ENCODE results near the gene ERLIN1.

ERLIN1 gene

GRCh38 chr10:100185364-100186252 lies at the start of gene ERLIN1:
Gene ERLIN1, minus strand, starts transcription at chr10:100186029. Its CDS starts 403 bp downstream, at chr10:100185626.
- Histone ChIP-seq H3K4me1 (ENCODE audit: insufficient read depth, low read length) (peaks cover 5% of the 10 kb centered on the region; the same call in 1 of the 2 replicates), H3K4me3 (ENCODE audit: low read length) (peak within 1 kb of the TSS; percentile 87), H3K27ac (ENCODE audit: low read length) (peak within 1 kb of the TSS; percentile 49), H3K27me3 (ENCODE audit: insufficient read depth, low read length) (no peaks in the 10 kb centered on the region), H3K9ac (ENCODE audit: low read depth, low read length) (peak within 1 kb of the TSS; percentile 89), H3K36me3 (ENCODE audit: insufficient read depth, low read depth, low read length) (peaks cover 49% of the 10 kb centered on the region), H3K9me3 (ENCODE audit: insufficient read depth, low read depth, low read length) (no peaks in the 10 kb centered on the region)

DNA sequence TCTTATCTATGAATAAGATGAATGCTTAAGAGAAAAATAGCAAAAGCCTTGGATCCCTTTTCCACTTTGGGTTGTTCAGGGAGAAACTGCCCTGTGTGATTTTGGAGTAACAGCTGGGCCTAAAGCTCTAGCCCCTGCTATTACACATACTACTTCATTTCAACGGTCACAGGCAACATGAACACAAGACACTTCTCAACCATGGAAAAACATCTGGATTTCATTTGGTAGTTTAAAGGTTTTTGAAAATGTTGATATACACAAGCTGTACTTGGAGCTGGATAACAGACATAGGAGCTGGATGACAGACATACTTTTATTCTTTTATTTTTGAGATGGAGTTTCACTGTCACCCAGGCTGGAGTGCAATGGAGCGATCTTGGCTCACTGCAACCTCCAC lies 46.3 kb upstream of the ERLIN1 start:
- Histone ChIP-seq H3K36me3 (ENCODE audit: insufficient read depth, low read depth, low read length) (peaks cover 49% of the 10 kb centered on the region), H3K9me3 (ENCODE audit: insufficient read depth, low read depth, low read length) (no peaks in the 10 kb centered on the region), H3K9ac (ENCODE audit: low read depth, low read length) (no peak overlapping the region), H3K4me3 (ENCODE audit: low read length) (no peak overlapping the region), H3K27me3 (ENCODE audit: insufficient read depth, low read length) (no peaks in the 10 kb centered on the region), H3K27ac (ENCODE audit: low read length) (no peak overlapping the region), H3K4me1 (ENCODE audit: insufficient read depth, low read length) (no peaks in the 10 kb centered on the region)

DNA sequence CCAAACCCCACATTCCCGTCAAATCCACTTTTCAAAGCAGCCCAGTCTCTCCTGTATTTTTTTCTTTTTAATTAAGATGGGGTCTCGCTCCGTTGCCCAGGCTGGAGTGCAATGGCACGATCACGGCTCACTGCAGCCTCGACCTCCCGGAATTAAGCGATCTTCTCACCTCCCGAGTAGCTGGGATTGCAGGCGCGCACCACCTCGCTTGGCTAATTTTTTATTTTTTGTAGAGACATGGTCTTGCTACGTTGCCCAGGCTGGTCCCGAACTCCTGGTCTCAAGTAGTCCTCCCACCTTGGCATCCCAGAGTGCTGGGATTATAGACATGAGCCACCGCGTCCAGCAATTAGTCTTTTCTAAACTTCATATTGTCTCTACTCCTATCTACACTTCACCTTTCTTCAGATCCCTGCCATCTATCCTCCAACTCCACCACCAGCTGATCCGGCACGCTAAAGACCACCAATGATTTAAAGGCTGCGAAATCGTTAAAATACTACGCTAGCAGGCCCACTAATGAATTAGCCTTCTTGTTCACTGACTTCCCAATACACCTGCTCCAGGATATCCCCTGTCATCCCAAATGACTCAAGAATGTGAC lies 44.1 kb upstream of the ERLIN1 start:
- Histone ChIP-seq H3K27ac (ENCODE audit: low read length) (no peak overlapping the region), H3K9ac (ENCODE audit: low read depth, low read length) (peak overlapping the region; percentile 92), H3K9me3 (ENCODE audit: insufficient read depth, low read depth, low read length) (no peaks in the 10 kb centered on the region), H3K4me3 (ENCODE audit: low read length) (peak overlapping the region; percentile 100), H3K36me3 (ENCODE audit: insufficient read depth, low read depth, low read length) (peaks cover 36% of the 10 kb centered on the region), H3K27me3 (ENCODE audit: insufficient read depth, low read length) (no peaks in the 10 kb centered on the region), H3K4me1 (ENCODE audit: insufficient read depth, low read length) (no peaks in the 10 kb centered on the region)

- H3K4me1 ChIP-seq (ENCODE audit: insufficient read depth, low read length) = no peaks in the 10 kb centered on the region
- H3K9me3 ChIP-seq (ENCODE audit: insufficient read depth, low read depth, low read length) = no peaks in the 10 kb centered on the region
- no peak overlapping the region for H3K9ac ChIP-seq (ENCODE audit: low read depth, low read length)
- no peak overlapping the region for H3K4me3 ChIP-seq (ENCODE audit: low read length)
- H3K27me3 ChIP-seq (ENCODE audit: insufficient read depth, low read length) = no peaks in the 10 kb centered on the region
- no peak overlapping the region for H3K27ac ChIP-seq (ENCODE audit: low read length)
- peaks cover 58% of the 10 kb centered on the region for H3K36me3 ChIP-seq (ENCODE audit: insufficient read depth, low read depth, low read length)
These were observed 38.0 kb upstream of the ERLIN1 start for GRCh38 chr10:100223879-100224278.

- peaks cover 72% of the 10 kb centered on the region for H3K36me3 ChIP-seq (ENCODE audit: insufficient read depth, low read depth, low read length)
- H3K9me3 ChIP-seq (ENCODE audit: insufficient read depth, low read depth, low read length) = no peaks in the 10 kb centered on the region
- no peak overlapping the region for H3K27ac ChIP-seq (ENCODE audit: low read length)
- no peaks in the 10 kb centered on the region for H3K4me1 ChIP-seq (ENCODE audit: insufficient read depth, low read length)
- H3K27me3 ChIP-seq (ENCODE audit: insufficient read depth, low read length) = no peaks in the 10 kb centered on the region
- no peak overlapping the region for H3K9ac ChIP-seq (ENCODE audit: low read depth, low read length)
- no peak overlapping the region for H3K4me3 ChIP-seq (ENCODE audit: low read length)
These were observed 36.7 kb upstream of the ERLIN1 start for GRCh38 chr10:100222529-100222928.

GRCh38 chr10:100216006-100216405 lies 30.2 kb upstream of the ERLIN1 start:
- Histone ChIP-seq H3K27me3 (ENCODE audit: insufficient read depth, low read length) (no peaks in the 10 kb centered on the region), H3K27ac (ENCODE audit: low read length) (no peak overlapping the region), H3K4me1 (ENCODE audit: insufficient read depth, low read length) (no peaks in the 10 kb centered on the region), H3K36me3 (ENCODE audit: insufficient read depth, low read depth, low read length) (peaks cover 94% of the 10 kb centered on the region), H3K9me3 (ENCODE audit: insufficient read depth, low read depth, low read length) (no peaks in the 10 kb centered on the region), H3K4me3 (ENCODE audit: low read length) (no peak overlapping the region), H3K9ac (ENCODE audit: low read depth, low read length) (no peak overlapping the region)

DNA sequence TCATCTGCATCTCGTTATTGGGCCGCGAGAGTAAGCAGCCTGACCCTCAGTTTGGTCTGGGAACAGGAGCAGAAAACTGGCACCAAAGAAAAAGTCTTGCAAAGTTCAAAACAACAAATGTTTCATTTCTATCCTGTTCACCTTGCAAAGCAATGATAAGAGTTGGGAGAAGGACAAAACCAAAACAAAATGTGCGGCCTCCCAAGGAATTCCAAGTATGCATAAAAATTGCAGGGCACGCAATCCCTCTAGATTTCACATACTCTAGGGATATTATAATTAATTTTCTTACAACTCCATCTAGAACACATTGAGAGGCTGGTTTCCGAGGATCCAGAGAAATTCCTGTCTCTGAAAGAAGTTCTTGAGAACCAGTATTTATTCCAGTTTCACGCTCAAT lies 23.5 kb upstream of the ERLIN1 start:
- Histone ChIP-seq H3K36me3 (ENCODE audit: insufficient read depth, low read depth, low read length) (peaks cover 88% of the 10 kb centered on the region), H3K9ac (ENCODE audit: low read depth, low read length) (no peak overlapping the region), H3K4me1 (ENCODE audit: insufficient read depth, low read length) (no peaks in the 10 kb centered on the region), H3K4me3 (ENCODE audit: low read length) (no peak overlapping the region), H3K27me3 (ENCODE audit: insufficient read depth, low read length) (no peaks in the 10 kb centered on the region), H3K27ac (ENCODE audit: low read length) (no peak overlapping the region), H3K9me3 (ENCODE audit: insufficient read depth, low read depth, low read length) (no peaks in the 10 kb centered on the region)

DNA sequence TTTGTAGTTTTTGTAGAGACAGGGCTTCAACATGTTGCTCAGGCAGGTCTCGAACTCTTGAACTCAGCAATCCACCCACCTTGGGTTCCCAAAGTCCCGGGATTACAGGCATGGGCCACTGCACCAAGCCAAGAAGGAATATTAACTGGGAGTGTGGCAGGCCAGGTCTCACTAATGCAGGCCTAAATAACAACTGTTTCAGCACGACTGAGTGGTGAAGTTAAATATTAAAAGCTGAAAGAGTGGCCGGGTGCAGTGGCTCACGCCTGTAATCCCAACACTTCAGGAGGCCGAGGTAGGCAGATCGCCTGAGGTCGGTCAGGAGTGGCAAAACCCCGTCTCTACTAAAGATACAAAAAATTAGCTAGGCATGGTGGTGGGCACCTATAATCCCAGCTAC lies 22.4 kb upstream of the ERLIN1 start:
- Histone ChIP-seq H3K4me1 (ENCODE audit: insufficient read depth, low read length) (no peaks in the 10 kb centered on the region), H3K9me3 (ENCODE audit: insufficient read depth, low read depth, low read length) (no peaks in the 10 kb centered on the region), H3K9ac (ENCODE audit: low read depth, low read length) (no peak overlapping the region), H3K4me3 (ENCODE audit: low read length) (no peak overlapping the region), H3K27ac (ENCODE audit: low read length) (no peak overlapping the region), H3K27me3 (ENCODE audit: insufficient read depth, low read length) (no peaks in the 10 kb centered on the region), H3K36me3 (ENCODE audit: insufficient read depth, low read depth, low read length) (peaks cover 89% of the 10 kb centered on the region)

- Histone ChIP-seq H3K27ac (ENCODE audit: low read length) (no peak overlapping the region), H3K36me3 (ENCODE audit: insufficient read depth, low read depth, low read length) (peaks cover 97% of the 10 kb centered on the region), H3K9me3 (ENCODE audit: insufficient read depth, low read depth, low read length) (no peaks in the 10 kb centered on the region), H3K9ac (ENCODE audit: low read depth, low read length) (no peak overlapping the region), H3K27me3 (ENCODE audit: insufficient read depth, low read length) (no peaks in the 10 kb centered on the region), H3K4me1 (ENCODE audit: insufficient read depth, low read length) (no peaks in the 10 kb centered on the region), H3K4me3 (ENCODE audit: low read length) (no peak overlapping the region)
These were observed 18.5 kb upstream of the ERLIN1 start for GRCh38 chr10:100204370-100204769.

- Histone ChIP-seq H3K9ac (ENCODE audit: low read depth, low read length) (no peak overlapping the region), H3K9me3 (ENCODE audit: insufficient read depth, low read depth, low read length) (no peaks in the 10 kb centered on the region), H3K4me1 (ENCODE audit: insufficient read depth, low read length) (no peaks in the 10 kb centered on the region), H3K27me3 (ENCODE audit: insufficient read depth, low read length) (no peaks in the 10 kb centered on the region), H3K4me3 (ENCODE audit: low read length) (no peak overlapping the region), H3K27ac (ENCODE audit: low read length) (no peak overlapping the region), H3K36me3 (ENCODE audit: insufficient read depth, low read depth, low read length) (peaks cover 99% of the 10 kb centered on the region)
These were observed 15.7 kb upstream of the ERLIN1 start for GRCh38 chr10:100201549-100201948.

GRCh38 chr10:100194711-100195110 lies 8.9 kb upstream of the ERLIN1 start:
- Histone ChIP-seq H3K27ac (ENCODE audit: low read length) (no peak overlapping the region), H3K36me3 (ENCODE audit: insufficient read depth, low read depth, low read length) (peaks cover 89% of the 10 kb centered on the region)

DNA sequence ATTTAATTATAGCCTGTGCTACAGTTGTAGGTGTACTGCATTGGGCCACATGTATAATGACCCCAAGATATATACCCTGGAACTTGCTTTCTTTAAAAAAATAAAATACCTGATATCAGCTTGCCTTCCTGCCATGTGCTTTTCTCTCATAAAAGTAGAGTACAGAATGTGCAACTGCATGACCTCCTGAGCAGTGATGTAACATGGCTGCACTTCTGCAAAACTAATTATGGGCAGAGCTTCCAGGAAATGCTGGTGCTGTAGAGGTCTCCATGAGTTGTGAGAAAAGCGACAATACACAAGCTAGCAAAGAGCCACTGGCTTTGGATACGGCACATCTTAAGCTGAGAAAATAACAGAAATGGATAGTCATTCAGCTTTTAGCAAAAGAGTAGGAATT lies 6.5 kb upstream of the ERLIN1 start:
- Histone ChIP-seq H3K27me3 (ENCODE audit: insufficient read depth, low read length) (no peaks in the 10 kb centered on the region), H3K9ac (ENCODE audit: low read depth, low read length) (no peak overlapping the region), H3K27ac (ENCODE audit: low read length) (no peak overlapping the region), H3K4me3 (ENCODE audit: low read length) (no peak overlapping the region), H3K4me1 (ENCODE audit: insufficient read depth, low read length) (no peaks in the 10 kb centered on the region), H3K36me3 (ENCODE audit: insufficient read depth, low read depth, low read length) (peaks cover 79% of the 10 kb centered on the region), H3K9me3 (ENCODE audit: insufficient read depth, low read depth, low read length) (no peaks in the 10 kb centered on the region)

More at GRCh38 chr10:100194711-100195110, 8.9 kb upstream of the ERLIN1 start:
- Histone ChIP-seq H3K4me1 (ENCODE audit: insufficient read depth, low read length) (no peaks in the 10 kb centered on the region), H3K9me3 (ENCODE audit: insufficient read depth, low read depth, low read length) (no peaks in the 10 kb centered on the region), H3K27me3 (ENCODE audit: insufficient read depth, low read length) (no peaks in the 10 kb centered on the region), H3K9ac (ENCODE audit: low read depth, low read length) (no peak overlapping the region), H3K4me3 (ENCODE audit: low read length) (no peak overlapping the region)

Measured in iPS-20b (cell line).